SKM-1 treated with dmso at 0.1 percent for 144 hours (cell line): ENCODE measurements around the gene GJA5.
A peak's percentile ranks its signal among the peaks of the same experiment; 100 is the strongest.
"Not testable (repeated sequence)": the region's sequence is repeated elsewhere in the genome, so short reads cannot be mapped to it uniquely, and the experiment has no call there.

Experiments used
- DNase-seq: peaks from one replicate; lab custom pipeline; 2025; ENCODE audit not compliant: unreplicated experiment; lab: John Stamatoyannopoulos, UW

The GJA5 gene

DNA sequence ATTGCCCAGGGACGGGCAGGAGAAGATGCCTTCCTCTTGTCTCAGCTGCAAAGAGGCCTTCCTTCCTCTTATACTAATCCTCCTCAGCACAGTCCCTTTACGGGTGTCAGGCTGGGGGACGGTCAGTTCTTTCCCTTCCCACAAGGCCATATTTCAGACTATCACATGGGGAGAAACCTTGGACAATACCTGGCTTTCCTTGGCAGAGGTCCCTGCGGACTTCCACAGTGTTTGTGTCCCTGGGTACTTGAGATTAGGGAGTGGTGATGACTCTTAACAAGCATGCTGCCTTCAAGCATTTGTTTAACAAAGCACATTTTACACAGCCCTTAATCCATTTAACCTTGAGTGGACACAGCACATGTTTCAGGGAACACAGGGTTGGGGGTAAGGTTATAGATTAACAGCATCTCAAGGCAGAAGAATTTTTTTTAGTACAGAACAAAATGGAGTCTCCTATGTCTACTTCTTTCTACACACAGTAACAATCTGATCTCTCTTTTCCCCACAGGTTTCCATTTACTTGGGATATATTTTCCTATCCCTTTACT lies 26.0 kb downstream of the GJA5 start:
- DNase-seq, result not testable (repeated sequence)

DNA sequence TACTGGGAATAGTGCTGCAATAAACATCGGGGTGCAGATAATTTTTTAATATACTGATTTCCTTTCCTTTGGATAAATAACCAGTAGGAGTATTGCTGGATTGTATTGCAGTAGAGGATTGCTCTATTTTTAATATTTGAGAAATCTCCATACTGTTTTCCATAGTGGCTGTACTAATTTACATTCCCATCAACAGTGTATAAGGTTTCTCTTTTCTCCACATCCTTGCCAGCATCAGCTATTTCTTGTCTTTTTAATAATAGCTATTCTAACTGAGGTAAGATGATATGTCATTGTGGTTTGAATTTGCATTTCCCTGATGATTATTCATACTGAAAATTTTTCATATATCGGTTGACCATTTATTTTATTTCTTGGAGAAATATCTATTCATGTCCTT lies 31.1 kb downstream of the GJA5 start:
- no peak for DNase-seq

DNA sequence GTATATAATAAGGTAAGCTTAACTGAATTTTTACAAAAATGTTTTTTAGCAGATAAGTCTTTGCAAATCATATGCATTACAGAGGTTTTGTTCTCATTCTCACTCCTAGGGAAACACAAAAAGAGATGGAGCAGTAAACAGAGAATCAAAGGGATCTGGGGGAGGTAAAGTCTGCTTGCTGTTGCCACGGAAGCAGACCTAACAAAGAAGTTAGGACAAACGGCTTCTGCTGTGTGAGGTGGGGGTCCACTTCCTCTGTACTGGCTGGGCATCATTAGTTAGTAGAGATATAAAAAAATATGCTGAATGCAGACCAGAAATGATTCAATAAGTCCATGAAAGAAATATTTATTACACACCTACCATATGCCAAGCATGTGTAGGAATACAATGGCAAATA lies 34.2 kb downstream of the GJA5 start:
- DNase-seq, result no peak

DNA sequence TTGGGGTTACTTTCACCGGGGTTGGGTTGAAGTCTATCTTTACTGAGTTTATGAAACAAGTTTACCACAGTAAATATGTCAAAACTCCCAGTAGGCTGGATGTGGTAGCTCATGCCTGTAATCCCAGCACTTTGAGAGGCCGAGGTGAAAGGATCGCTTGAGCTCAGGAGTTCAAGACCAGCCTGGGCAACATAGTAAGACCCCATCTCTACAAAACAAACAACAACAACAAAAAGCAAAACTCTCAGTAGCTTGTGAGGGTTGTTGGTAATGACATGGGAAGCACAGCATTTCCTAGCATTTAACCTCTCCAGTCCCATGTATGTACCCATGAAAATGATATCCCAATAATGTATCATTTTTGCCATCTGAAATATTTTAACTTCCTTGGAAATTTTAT lies 34.7 kb downstream of the GJA5 start:
- no peak for DNase-seq

DNA sequence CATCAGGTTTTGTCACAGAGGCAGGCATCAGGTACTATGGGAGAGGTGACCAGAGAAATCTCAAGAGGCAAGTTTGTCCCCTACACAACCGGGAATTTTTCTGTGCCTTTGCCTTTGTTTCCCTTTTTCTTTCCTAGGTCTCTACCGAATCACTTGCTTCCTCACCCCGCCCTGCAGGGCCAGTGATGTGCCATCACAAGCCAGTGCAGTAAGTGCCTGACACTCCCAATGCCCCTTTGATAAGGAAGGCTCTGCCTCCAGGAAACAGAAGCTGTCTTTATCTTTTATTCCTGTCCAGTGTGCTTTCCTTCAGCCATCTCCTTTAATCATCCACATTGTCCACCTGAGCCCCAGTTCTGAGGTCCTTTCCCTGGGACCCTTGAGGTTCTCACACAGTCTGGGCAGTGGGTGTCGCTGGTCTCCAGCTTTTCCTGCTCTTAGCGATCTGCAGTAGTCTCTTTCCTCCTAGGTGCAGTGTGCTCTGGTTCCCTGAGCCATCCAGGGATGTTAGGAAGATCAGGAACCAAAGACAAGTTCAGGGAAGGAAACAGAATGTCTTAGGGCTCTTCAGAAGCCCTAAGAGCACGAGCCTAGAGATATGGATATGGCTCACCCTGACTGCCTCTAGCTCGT lies 36.6 kb downstream of the GJA5 start:
- DNase-seq, result no peak

DNA sequence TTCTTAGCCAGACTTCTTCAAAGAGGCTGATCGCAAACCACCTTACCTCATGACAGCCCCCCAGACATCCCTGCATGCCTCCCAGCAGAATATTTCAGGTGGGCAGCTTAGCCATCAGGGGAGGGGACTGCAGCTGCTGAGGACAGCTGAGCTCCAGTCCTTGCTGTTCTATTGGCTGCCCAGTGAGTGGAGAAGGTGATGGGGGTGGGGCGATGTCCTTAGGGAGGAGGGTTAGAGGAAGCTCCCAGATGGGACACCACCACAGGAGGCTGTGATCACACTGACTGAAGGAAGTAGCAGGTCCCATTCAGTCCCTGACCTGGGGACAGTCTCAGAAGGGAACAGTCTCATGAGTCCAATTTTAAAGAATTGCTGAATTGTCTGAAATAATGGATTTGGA lies 38.3 kb downstream of the GJA5 start:
- DNase-seq, result no peak

DNA sequence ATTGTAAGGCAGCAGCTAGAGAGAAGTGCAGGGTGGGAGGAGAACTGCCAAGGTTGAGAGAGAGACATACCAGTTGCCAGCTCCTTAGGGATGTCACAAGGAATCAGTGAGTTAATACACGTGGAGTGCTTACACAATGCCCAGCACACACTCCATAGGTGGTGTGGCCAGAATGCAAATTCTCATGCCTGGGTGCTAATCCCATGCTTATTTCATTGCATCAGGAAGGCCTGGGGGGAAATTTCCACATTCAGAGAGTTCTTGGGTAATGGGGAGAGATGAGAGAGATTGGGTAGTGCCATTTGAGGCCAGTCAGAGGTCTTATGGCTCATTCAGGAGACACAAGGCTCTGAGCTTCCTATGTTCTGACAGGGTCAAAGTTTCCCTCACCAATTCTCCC lies 38.7 kb downstream of the GJA5 start:
- DNase-seq, result peak; percentile 79

DNA sequence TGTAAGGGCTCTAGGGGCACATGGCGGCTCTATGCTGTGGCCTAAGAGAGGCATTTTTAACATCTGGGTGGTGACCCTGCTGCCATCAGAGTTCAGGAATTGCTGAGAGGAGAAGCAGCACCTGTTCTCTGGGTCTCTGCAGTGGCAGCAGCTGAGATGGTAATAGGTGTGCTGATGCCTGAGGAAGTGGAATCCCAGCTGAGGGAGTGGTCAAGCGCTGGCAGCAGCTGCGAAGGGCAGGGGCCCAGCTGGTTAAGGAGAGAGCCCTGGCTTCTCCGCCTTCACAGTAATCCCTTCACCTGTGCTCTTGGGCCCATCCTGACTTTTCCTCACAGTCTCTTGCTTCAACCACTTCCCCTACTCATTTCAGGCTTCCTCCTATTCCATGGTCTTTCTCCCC lies 39.8 kb downstream of the GJA5 start:
- no peak for DNase-seq

DNA sequence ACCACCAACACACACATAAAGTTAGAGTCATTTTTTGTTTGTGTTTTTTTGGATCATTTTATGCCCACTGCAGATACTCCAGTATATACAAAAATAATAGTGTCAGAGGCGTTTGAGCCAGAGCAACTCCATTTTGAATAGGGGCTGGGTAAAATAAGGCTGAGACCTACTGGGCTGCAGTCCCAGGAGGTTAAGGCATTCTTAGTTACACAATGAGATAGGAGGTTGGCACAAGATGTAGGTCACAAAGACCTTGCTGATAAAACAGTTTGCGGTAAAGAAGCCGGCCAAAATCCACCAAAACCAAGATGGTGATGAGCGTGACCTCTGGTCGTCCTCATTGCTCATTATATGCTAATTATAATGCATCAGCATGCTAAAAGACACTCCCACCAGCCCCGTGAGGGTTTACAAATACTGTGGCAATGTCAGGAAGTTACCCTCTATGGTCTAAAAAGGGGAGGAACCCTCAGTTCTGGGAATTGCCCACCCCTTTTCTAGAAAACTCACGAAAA lies 40.6 kb downstream of the GJA5 start:
- DNase-seq, result no peak

DNA sequence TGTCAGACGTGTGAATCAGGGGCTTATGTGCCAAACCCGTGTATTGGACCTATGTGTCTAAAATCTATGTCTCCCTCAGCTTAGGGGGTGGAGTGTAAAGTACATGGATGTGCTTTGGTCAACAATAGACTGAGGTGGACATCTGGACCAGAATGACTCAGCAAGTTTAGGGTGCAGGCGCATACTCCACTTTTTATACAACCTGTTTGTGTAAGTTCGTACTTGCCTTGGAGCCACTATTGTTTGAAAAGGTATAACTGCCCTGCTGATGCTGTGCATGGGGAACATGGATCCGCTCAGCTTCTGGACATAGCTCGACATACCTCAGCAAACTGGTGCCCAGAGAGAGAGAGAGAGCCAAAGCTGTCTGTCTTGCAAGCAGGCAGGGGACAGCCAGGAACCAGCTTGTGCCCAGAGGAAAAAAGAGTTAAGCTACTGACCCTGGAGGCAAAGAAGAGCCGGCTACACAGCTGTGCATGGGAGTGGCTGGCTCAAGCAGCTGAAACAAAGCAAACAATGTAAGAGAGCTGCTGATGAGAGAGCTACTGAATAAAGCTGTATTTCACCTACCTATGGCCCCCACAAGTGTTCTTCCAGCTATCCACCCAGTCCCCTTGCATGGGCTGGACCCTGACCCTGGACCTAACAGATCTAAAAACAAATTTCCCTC lies 41.2 kb downstream of the GJA5 start:
- DNase-seq, result no peak

DNA sequence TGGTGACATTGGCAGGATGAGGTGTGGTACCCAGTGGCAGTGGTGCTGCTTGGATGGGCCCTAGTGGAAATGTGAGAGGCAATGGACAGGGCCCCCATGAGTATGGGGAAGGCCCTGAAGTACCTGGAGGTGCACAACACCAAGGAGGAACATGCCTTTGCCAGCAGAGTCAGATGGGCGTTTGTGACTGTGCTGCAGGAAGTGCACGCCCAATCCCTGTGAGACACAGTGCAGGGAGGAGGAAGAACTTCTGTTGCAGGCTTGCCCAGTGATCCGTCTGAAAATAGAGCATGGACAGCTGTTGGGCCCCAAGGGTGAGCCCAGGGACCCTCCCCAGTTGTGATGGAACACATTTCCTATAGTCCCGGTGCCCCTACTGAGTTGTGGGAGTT lies 42.7 kb downstream of the GJA5 start:
- no peak for DNase-seq

DNA sequence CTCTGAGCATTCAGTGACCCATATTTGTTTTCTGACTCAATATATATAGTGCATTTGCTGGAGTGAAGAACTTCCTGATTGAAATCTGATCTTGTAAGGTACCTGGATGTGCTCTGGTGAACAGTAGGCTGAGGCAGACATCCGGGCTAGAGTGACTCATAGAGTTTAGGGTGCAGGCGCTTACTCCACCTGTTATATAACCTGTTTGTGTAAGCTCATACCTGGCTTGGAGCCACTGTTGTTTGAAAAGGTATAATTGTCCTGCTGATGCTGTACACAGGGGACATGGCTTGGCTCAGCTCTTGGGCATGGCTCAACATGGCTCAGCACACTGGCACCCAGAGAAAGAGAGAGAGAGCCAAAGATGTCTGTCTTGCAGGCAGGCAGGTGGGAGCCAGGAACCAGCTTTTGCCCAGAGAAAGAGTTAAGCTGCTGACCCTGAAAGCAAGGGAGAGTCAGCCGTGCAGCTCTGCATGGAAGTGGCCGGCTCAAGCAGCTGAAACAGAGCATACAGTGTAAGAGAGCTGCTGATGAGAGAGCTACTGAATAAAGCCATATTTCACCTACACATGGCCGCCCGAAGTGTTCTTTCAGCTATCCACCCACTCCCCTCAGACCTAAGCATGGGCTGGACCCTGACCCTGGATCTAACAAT lies 43.2 kb downstream of the GJA5 start:
- DNase-seq, result no peak

DNA sequence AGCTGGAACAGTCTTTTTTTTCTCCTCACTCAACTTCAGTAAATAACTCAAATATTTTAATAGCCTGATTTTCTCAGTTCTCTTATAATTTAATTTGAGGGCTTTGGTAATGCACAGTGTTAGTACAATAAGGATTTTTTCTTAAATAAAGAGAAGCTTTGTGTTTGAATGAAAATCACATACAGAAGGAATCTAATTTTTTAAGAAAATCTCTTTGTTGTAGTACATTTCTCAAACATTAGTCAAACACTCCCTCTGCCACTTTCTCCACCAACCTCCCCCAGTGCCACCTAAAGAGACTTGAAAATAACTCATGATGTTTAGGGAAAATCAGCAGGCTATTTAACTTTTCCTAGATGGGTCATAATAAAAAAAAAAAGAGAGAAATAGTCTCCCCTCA lies 47.8 kb downstream of the GJA5 start:
- DNase-seq, result no peak
